ENCODE results near the gene RRP8.

Gene RRP8

GRCh38 chr11:6599449-6599848 lies 4.0 kb downstream of the RRP8 start:
- DNase-seq = no peak

GRCh38 chr11:6598555-6598954 lies 4.9 kb downstream of the RRP8 start:
- no peak for DNase-seq

DNA sequence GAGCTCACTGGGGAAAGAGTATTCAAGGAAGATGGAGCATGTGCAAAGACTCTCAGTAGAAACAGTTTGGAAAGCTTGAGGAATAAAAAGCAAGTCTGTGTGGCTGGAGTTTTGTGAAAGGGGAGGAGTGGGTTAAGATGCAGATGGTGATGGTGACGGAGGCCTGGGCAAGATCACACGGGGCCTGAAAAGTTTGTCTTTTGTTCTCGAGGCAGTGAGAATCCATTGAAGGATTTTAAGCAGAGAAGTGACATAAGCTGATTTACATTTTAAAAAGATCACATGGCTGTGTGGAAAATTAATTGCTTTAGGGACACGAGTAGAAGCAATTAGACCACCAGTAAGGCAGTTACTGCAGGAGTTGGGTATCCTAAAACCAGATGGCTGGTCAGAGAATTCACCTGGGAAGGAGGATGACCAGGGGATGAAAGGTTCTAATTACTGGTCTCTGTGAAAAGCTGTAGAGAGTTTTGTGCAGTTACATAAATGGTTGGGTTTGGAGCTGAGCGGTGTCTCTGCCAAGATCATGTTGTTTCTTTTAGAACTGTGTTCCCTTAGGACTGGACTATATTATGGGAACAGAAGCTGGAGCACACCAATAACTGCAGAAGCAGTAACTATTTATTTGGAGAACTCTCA lies 7.1 kb downstream of the RRP8 start:
- DNase-seq = no peak

DNA sequence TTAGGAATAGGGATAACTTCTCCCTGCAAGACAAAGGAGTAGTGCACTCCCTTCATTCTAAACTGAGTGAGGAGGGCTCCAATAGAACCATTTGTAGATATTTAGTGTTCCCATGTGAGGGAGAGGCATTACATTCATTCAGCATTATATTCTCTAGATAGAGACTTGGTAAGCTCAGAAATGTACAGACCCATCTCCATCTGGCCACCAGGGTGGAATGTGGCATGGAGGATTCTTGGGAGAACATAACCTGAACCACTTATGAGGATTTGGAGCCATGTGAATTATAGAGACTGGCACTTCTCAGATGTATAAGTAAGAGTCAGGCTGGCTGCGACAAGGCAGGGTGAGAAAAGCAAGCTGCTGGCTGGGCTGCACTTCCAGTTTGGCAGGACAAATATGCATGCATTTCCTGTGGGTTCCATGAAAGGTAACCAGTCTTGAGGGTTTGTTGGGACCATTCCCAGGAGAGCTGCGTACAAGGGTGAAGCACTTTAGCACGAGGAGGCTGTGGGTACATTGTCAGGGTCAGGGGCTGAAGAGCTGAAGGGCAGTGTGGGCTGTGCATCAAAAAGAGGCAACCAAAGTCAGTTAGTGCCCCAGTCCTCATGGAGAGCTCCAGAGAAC lies 9.2 kb downstream of the RRP8 start:
- no peak for DNase-seq

- no peak for DNase-seq
Observed at GRCh38 chr11:6588018-6588417, 15.4 kb downstream of the RRP8 start.

DNA sequence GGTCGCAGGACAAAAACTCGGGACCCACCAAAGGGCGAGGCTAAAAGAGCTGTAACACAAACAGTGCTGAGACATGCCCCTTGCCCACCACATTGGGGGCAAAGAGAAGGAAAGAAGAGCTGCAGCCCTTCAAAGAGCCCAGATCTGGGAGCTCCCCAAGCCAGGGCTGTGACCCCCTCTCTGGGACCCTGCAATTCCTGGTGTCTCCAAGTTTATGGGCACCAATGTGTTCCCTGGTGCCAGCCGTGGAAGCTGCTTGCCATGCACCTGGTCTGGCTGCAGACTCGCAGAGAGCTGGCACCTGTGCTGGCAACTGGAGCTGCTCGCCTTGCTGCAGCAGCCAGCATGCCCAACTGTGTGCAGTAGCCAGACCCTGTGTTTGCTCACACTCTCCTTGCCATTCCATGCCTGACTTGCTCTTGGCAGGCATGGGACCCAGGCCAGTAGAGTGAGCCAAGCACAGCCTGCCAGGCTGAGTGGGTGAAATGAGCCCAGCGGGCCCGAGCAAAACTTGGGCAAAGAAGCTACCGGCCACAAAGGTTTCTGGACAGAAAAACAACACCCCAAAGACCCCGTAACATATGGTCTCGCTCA lies 16.0 kb downstream of the RRP8 start:
- DNase-seq = peak; percentile 66

GRCh38 chr11:6586434-6587359 lies 16.7 kb downstream of the RRP8 start:
- DNase-seq = no peak

DNA sequence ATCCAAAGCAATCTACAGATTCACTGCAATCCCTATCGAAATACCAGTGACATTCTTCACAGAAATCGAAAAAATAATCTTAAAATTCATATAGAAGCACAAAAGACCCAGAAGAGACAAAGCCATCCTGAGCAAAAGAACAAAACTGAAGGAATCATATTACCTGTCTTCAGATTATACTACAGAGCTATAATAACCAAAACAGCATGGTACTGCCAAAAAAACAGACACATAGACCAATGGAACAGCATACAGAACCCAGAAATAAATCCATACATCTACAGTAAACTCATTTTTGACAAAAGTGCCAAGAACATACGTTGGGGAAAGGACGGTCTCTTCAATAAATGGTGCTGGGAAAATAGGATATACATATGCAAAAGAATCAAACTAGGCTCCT lies 18.9 kb downstream of the RRP8 start:
- DNase-seq = no peak

- DNase-seq = no peak
Observed at GRCh38 chr11:6583584-6583983, 19.8 kb downstream of the RRP8 start.

DNA sequence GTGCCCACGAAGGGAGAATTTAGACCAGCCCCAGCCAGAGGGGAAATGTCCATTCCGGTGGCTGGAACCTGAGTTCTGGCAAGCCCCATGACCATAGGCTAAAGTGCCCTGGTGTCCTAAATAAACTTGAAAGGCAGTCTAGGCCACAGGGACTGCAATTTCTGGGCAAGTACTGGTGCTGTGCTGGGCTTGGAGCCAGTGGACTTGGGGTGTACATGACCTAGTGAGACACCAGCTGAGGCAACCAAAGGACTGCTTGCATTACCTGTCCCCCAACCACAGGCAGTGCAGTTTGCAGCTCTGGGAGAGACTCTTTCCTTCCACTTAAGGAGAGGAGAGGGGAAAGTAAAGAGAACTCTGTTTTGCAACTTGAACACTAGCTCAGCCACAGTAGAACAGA lies 23.7 kb downstream of the RRP8 start:
- no peak for DNase-seq

GRCh38 chr11:6578134-6578533 lies 25.3 kb downstream of the RRP8 start:
- no peak for DNase-seq

DNA sequence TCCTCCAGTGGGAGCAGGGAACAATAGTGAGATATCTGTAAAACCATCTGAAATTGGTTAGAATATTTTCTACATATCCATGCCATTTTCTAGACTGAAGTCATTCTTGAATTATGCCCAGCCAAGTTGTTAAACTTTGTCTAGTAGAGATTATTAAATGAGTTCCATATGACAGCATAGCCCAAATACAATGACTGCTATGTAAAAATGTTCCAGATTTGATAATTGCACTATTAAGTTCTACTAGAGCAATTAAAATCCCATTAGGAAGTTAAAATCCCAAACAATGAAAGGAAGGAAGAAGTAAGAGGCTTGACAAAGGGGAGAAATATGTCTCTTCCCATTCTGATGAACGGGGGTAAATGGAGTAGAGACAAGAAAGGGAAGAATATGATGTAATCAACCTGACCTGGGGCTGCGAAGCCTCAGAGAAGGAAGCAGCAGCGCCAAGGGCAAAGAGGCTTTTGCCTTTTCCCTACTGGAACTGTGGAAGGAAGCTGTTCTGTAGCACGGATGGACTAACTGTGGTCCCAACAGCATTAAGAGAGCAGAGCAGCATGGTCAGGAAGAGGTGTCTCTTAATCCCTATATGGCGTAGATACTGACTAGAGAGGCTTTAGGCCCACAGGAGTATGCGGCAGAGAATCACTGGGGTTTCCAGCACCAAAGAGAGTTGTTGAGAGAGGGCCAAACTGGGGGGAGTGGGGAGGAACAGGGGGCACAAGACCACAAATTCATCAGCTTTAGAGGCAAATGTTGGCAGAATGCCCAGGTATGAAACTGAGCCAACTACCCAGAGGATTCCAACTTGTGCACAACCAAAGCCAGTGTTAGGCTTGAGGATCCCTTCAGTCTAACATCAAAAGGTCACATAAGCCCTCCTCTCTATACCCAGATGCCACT lies 26.7 kb downstream of the RRP8 start:
- peak; percentile 84 for DNase-seq

DNA sequence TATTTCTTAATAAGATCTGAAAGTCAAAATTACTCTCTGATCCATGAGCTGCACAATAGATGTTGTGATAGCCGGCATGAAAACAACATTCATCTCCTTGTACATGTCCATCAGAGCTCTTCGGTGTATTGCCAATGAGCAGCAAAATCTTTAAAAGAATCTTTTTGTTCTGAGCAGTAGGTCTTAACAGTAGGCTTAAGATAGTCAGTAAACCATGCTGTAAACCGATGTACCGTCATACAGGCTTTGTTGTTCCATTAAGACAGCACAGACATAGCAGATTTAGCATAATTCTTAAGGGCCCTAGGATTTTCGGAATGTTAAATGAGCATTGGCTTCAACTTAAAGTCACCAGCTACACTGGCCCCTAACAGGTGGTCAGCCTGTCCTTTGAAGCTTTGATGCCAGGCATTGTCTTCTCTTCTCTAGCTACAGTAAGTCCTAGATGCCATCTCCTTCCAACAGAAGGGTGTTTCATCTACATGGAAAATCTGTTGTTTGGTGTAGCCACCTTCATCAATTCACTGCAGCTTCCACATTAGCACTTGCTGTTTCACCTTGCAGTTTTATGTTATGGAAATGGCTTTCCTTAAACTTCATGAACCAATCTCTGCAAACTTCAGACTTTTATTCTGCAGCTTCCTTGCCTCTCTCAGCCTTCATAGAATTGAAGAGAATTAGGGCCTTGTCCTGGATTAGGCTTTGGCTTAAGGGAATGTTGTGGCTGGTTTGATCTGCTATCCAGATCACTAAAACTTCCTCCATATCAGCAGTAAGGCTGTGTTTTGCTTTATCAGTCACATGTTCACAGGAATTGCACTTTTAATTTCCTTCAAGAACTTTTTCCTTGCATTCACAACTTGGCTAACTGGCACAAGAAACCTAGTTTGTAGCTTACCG lies 28.4 kb downstream of the RRP8 start:
- DNase-seq = no peak

DNA sequence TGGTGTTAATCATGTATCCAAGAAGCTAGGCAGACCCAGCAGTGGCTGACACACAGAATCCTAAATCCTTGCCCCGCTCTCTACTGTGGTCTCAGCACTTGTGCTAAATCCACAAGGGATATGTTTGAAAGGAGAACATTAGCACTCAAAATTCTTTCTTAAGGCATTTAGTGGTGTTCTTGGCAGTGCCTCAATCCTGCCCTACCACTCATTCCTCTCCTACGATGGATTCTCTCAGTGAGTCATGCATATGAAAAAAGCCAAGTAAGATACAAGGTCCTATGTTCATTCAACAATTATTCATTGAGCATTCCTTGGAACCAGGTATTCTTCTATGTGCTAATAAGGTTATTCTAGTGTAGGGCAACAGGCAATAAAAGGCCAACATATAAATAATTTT lies 31.2 kb downstream of the RRP8 start:
- no peak for DNase-seq

GRCh38 chr11:6571434-6572008 lies 31.9 kb downstream of the RRP8 start:
- no peak for DNase-seq

- no peak for DNase-seq
Observed at GRCh38 chr11:6570691-6571427, 32.6 kb downstream of the RRP8 start.

DNA sequence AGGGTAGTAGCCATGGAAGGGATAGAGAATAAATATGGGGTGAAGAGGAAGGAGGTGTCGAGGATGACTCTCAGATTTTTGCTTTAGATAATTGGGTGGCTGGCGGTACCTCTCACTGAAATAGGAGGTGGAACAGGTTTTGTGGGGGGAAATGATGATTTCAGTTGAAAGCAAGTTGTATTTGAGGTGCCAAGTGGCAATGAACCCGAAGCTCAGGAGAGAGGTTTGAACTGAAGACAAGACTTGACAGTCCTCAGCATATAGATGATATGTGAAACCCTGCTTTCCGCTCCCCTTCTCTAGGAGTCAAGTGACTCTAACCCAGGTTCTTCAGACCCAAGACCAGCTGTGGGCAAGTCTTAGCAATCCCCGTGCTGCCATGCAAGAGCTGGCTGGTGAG lies 33.7 kb downstream of the RRP8 start:
- DNase-seq = no peak

- peak; percentile 75 for DNase-seq
Observed at GRCh38 chr11:6568191-6568918, 35.1 kb downstream of the RRP8 start.

DNA sequence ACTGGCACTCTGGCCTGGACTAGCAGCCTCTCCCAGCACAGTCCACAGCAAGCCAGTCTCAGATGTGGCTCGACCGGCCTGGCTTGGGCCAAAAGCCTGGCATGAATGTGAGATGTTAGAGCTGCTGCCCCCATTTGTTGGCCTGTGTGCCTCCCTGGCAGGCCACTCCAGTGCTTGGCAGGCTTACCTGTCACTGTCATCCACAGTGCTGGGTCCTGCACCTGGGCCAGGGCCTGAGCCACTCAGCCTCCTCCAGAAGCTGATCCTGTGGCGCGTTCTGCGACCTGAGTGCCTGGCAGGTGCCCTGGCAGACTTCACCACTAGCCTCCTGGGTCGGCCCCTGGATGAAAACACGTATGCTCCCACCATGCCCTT lies 36.1 kb downstream of the RRP8 start:
- DNase-seq = no peak
